GM19395 (cell line): ENCODE results near the gene RTN3.
"Not testable (repeated sequence)": the region's sequence is repeated elsewhere in the genome, so short reads cannot be mapped to it uniquely, and the experiment has no call there.

Source experiments
- ATAC-seq: cut with Tn5 transposase; IDR thresholded peaks from one replicate; pipeline ENCODE4 v1.9.1; 2021; ENCODE audit warnings: mild to moderate bottlenecking, moderate library complexity; ENCODE audit not compliant: unreplicated experiment

The RTN3 gene

DNA sequence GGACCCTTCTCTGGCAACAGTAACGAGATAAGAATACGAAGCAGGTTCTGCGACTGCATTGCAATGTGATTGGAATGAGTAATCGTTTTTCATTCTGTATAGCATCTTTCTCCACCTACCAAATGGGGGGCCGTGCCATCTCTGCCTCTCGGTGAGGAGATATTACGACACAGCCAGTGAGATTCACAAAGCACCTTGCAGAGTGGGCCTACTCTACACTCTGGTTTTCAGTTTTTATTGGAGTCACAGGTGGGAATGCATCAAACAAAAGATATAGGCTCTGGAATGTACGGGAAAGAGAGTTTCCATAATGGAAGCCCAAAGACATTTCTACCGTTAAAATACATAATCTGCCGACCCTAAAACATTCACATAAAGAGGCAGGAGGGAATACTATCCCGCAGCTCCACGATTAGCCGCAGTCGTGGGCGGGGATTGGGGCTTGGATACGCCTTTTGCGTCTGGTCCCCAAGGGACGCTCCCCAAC, 423 bp upstream of the RTN3 start:
- ATAC-seq = no peak

DNA sequence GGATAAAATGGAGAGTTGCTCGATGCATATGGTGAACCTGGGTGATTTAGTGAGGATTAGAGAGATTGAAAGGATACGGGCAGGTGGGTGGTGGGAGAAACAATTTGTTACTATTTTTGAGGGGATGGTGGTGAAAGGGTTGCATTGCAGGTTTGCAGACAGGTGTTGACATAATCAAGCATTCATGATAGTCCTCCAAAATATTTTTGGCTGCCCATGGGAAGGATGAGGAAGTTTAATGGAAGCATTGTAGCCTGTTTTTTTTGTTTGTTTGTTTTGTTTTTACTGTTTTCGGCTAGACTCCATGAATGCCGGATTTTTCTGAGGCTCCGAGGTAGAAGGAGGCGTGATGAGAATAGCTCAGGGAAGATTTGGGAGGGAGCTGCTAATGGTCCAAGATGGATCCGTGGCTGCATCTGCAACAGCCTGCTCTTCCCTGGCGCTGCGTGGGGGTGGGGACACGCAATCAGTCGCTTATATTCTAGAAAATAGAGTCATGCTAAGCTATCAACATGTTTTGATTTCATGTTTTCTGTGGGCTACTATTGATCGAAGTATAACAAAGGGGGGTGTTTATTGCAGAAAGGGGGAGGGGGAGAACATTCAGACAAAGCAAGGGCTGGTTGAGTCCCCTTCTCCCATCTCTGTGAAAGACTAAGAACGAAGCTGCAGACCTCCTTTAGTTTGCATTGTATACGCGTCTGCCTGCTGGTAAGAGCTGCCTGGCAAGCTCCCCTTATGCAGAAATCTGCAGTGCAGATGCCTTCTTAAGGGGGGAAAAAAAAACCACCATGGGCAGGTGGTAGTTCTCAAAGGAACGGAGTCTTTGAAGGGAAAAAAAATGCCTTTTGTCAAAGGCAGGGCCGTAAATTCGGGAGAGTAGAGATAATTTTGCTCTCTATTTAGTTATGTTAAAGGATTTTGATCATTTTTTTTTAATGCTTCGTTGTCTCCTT, 1.0 kb downstream of the RTN3 start:
- peak; percentile 9 for ATAC-seq

DNA sequence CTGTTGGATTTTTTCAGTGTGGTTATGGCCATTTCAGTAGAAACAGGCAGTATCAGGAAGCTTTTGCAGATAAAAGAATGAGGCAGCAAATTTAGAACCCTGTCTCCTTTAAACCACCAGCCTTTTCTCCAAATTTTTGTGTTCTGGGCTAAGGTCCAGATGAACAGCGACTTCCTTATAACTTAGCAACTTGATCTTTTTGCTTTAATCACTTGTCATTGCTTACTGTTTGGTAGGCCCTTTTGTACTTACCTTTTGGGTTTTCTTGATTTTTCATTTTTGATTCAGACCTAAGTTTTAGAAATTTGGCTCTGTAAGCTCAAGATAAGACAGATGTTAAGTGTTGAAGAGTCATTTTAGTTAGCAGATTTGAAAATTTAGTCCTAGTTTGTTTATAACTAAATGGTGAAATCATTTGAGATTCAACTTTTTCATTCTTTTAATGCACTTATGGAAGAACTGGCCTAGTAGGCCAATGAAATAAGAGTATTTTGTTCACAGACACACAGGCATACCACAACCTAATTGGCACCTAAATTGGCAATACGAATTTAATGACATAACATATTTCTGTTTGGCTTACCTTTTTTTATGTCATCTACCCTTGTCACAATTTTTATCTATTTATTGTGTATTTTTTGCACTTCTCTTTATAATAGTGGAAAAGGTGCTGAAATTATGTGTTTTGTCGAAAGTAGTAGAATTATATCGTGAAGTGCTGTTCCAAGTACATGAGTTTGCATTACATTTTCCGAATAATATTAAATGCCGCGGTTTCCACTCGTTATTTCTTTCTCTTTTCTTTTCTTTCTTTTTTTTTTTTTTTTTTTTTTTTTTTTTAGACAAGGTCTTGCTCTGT, 2.1 kb downstream of the RTN3 start:
- no peak for ATAC-seq

DNA sequence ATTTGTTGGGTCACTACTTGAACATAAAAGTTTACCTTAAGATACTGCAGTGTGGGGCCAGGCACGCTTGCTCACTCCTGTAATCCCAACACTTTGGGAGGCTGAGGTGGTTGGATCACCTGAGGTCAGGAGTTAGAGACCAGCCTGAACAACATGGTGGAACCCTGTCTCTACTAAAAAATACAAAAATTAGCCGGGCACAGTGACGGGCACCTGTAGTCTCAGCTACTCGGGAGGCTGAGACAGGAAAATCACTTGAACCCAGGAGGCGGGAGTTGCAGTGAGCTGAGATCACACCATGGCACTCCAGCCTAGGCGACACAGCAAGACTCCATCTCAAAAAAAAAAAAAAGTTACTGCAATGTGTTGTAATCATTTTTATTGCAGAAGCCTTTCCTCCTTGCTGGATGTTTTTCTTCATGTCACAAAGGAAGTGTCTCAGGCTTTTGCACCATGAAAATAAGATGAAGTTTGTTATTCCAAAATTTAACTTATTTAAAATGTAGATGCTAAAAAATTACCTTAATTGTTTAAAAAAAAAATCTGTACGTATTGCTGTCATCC, 3.9 kb downstream of the RTN3 start:
- ATAC-seq = not testable (repeated sequence)

DNA sequence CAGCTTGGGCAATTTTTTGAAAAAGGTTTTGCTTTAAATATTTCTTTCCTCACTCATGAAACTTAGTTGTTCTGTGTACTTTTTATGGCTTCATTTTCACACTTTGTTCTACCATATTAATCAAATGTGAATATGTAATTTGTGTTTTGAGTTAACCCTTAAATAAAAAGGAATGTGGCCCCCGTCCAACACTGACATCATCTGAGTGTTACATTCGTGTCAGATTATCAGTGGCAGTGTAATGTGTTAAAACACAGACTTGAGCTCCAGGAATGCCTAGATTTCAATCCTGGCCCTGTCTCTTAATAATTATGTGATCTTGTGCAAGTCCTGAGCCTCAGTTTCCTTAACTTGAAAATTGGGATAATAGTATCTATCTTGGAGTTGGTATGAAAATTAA, 5.6 kb downstream of the RTN3 start:
- ATAC-seq = no peak

DNA sequence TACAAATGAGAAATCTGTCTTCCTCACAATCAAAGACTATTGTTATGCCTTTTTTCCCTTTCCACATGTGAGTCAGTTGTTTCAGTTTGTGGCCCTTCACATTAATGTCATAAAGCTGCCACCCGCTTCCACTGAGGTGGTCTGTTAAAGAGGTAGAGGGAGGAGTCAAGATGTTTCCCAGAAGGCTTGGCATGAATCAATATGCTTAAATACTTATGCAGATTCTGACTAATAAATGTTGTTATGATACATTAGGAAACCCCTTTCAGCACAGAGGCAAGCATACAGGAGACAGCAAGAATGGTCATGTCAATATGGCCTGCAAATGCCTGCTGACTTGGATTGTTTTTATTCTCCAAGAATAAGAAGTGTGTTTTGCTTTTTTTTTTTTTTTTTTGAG, 6.5 kb downstream of the RTN3 start:
- no peak for ATAC-seq

DNA sequence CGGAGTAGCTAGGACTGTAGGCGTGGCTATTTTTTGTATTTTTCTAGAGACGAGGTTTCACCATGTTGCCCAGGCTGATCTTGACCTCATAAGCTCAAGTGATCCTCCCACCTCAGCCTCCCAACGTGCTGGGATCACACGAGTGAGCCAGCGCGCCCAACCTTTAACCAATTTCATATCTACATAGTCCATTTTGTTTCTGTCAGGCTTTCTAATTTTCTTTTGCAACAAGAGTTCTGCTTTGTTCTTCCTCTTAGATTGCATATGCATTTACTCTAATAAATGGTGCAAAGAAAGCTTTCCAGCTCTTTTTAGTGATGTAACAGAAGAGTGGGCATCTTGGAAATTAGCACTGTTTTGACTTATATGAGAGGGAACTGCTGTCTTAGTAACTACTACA, 13.3 kb downstream of the RTN3 start:
- ATAC-seq = no peak

DNA sequence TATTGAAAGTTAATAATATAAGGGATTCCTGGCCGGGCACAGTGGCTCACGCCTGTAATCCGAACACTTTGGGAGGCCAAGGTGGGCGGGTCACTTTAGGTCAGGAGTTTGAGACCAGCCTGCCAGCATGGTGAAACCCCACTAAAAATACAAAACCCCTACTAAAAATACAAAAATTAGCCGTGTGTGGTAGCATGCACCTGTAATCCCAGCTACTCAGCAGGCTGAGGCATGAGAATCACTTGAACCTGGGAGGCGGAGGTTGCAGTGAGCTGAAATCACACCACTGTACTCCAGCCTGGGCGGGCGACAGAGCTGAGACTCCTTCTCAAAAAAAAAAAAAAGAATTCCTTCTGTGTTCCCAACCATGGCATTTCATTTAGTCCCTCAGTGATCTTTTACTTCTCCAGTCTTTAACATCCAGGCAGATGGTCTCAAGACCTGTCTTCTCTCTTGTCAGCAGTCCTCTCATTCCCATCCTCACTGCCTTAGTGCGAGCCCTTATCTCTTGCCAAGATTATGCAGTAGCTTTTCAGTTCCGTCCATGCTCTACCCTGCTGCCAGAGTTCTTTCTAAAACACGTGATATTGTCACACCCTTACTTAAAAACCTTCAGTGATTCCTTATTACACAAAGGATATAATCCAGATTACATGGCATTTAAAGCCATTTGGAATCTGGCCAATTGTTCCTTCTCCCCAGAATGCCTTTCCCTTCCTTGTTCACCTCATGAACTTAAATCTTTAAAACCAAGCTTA, 17.9 kb downstream of the RTN3 start:
- no peak for ATAC-seq

DNA sequence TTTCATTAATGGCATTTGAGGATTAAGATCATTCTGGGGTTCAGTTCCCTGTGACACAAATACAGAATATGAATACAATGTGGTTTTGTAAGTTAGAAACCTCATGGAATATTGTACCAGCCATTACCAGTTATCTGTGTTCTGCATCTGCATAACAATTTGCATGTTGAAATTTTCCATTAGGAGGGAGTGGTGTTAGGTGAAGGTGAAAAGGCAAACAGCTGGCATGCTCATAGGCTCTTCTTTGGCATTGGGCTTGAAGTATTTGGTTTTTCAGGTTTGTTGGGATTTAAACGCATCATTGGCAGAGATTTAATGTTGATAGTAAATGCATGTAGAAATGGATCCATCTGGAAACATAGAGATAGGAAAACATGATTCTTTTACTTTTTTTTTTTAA, 18.6 kb downstream of the RTN3 start:
- ATAC-seq = no peak

DNA sequence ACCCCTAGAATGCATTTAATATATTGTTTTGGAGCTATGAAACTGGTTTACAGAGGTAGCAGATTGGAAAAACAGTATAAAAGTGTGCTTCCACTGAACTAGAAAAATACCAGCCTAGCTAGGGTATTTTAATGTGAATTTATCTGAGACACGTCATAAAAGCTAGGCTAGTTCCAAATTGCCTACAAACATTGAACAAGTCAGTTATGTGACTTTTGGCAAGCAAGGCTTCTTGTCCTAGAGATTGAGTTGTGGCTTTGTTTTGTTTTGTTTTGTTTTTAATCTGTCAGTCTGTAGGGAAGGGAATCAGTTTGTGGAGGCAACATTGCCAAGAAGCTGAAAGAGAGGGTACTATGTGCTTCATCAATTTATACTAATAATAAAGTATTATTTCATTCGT, 24.2 kb downstream of the RTN3 start:
- no peak for ATAC-seq

DNA sequence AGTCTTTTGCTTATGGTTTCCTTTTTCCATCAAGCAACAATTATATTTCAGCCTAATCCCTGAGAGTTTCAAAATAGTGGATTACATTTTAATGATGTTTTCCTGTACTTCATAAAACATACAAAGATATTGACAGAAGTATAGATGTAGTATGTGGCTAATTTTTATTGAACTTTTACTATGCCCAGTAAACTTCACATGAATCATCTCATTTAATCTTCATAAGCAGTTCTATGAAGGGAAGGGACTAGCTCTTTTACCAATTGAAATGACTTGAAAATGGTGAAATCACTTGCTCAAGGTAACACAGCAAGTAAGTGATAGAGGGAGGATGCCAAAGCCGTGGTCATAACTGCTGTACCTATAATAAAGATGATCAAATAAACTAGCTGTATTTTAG, 27.5 kb downstream of the RTN3 start:
- ATAC-seq = no peak

DNA sequence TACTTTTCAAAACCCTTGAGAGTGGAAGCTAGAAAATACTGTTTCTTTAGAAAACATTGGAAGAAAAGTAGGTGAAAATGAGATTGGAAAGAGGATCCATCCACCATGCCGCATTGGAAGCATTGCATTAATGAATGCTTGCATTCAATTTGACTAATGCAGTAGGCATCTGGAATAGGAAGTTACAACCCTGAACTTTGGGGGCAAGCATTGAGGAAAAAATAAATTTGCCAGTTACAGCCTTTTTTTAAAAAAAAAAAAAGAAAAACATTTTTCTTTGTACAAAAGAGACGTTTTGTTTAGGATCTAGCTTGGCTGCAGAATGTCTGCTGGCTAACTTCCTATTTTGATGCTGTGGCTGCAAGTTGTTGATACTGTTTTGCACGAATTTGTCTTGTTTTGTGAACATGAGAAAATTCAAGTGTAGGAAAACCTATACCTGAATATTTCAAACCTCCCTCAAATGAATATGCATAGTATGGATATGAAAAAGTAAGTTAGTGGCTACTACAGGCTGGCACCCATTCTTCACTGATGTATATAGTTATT, 28.1 kb downstream of the RTN3 start:
- ATAC-seq = no peak

DNA sequence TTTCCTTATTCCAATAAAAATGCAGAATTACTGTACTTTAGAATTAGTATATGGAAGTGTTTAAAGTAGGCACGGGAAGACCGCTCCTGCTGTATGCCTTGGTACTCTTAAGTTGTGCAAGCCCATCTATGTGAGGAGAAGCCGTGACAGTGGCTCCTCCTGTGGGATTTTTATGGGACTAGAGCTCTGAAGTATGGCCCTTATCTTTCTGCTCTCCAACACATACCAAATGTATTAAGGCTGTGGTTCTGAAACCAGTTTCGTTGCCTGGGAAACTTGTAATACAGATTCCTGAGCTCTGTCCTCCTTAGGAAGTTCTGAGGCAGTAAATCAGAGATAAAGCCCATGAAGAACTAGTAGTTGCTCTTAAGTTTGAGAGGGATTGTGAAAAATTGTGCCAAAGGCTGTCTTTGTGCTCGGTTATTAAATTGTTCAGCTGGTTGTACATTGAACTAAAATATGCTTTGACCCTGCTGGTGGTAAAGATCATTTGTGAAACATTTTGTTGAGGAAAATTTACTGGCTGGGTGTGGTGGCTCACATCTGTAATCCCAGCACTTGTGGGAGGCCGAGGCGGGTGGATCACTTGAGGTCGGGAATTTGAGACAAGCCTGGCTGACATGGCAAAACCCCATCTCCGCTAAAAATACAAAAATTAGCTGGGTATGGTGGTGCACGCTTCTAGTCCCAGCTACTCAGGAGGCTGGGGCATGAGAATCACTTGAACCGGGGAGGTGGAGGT, 29.3 kb downstream of the RTN3 start:
- ATAC-seq = no peak

DNA sequence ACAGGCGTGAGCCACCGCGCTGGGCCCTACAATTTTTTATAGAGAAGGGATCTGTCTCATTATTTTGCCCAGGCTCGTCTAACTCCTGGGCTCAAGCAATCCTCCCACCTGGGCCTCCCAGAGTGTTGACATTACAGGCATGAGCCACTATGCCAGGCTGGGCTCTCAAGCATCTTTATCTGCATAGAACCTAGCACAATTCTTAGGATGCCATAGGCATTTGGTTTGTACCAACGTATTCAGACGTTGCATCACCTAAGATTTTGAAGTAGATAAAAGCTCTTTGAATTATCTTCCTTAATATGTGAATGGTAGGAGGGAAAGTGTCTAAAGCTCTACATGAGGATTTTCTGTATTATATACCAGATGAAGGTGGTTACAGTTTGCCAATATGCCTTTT, 30.5 kb downstream of the RTN3 start:
- no peak for ATAC-seq

DNA sequence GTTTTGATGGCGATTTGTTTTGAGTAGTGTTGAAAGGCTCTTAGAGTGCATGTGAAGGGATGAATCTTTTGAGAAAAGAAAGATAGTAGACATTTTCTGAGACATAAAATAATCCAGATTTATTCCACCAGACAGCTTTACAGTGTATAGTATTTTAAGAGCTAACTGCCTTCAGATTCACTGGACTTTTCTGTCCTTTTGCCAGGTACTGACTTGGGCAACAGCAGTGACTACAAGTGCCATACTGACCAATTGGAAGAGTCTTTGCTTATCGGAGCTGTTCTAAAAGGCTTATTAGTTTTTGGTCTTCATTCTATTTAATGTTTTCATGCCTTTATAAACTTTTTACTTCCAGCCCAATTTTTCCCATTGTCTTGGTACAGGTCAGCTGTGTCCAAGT, 32.5 kb downstream of the RTN3 start:
- no peak for ATAC-seq

DNA sequence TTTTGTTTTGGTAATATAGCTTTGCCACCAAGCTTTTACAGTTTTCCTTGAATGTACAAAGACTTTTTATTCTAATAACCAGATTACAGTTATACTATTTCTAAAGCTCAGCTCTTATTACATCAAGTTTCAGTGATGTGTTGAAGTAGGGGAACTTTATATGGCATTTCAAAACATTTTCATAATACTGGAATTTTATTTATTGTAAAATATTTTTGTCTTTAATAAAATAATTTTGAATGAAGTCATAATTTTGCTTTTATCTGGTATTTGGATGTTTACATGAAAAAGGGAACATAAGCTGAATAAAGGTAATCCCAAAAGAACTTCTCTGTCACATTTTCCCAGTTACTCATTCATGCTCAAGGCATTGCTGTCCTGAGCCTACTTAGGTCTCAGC, 34.7 kb downstream of the RTN3 start:
- no peak for ATAC-seq

DNA sequence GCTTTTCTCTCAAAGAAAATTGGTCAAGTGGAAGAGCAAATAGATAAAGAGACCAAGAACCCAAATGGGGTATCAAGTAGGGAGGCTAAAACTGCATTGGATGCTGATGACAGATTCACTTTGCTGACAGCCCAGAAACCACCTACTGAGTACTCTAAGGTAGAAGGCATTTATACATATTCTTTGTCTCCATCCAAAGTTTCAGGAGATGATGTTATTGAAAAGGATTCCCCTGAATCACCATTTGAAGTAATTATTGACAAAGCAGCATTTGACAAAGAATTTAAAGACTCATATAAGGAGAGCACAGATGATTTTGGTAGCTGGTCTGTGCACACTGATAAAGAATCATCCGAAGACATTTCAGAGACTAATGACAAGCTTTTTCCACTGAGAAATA, 37.7 kb downstream of the RTN3 start:
- ATAC-seq = no peak

DNA sequence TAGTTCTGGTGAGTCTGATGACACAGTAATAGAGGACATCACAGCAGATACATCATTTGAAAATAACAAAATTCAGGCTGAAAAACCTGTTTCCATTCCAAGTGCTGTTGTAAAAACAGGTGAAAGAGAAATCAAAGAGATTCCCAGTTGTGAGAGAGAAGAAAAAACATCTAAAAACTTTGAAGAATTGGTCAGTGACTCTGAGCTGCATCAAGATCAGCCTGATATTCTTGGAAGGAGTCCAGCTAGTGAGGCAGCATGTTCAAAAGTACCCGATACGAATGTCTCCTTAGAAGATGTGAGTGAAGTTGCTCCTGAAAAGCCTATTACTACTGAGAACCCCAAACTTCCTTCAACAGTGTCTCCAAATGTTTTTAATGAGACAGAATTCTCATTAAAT, 38.7 kb downstream of the RTN3 start:
- no peak for ATAC-seq

DNA sequence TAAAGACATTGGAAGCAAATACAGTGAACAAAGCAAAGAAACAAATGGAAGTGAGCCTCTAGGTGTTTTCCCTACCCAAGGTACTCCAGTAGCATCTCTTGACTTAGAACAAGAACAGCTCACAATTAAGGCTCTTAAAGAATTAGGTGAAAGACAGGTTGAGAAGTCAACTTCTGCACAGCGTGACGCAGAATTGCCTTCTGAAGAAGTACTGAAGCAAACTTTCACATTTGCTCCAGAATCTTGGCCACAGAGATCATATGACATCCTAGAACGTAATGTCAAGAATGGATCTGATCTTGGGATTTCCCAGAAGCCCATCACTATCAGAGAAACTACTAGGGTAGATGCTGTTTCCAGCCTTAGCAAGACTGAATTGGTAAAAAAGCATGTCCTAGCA, 39.3 kb downstream of the RTN3 start:
- no peak for ATAC-seq

DNA sequence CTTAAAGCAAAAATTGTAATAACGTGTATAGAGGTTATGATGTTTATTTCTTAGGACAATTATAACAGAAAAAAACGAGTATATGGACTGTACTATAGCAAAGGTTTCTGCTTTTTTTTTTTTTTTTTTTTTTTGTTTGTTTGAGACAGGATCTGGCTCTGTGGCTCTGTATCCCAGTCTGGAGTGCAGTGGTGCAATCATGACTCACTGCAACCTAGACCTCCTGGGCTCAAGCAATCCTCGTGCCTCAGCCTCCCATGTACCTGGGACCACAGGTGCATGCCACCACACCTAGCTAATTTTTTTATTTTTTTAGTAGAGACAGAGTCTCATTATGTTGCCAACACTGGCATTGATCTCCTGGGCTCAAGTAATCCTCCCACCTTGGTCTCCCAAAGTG, 48.0 kb downstream of the RTN3 start:
- no peak for ATAC-seq
